Neural cell (in vitro differentiated cells): ENCODE data around the gene GFAP.

Source experiments
- EP300 ChIP-seq: fragments of 450-650 bp; conservative IDR thresholded peaks from 2 replicates; pipeline ENCODE4 v1.6.1; 2014; ENCODE audit warnings: antibody characterized with exemption, mild to moderate bottlenecking, moderate library complexity; ENCODE audit not compliant: poor library complexity, severe bottlenecking
- EZH2 ChIP-seq: fragments of 200-600, 300-800 bp; shearing (Covaris generic), sonication (generic); IDR thresholded peaks from 2 replicates; pipeline ENCODE4 v1.6.1; 2014; ENCODE audit warnings: antibody characterized with exemption, low read length, borderline replicate concordance, mild to moderate bottlenecking; ENCODE audit not compliant: insufficient read depth, poor library complexity, severe bottlenecking
- POLR2AphosphoS5 ChIP-seq: IDR thresholded peaks from 2 replicates; pipeline ENCODE4 v1.6.1; 2012
- RAD21 ChIP-seq: fragments of 450-650 bp; conservative IDR thresholded peaks from 2 replicates; pipeline ENCODE4 v1.6.1; 2014; ENCODE audit warnings: antibody characterized with exemption, mild to moderate bottlenecking, moderate library complexity
- TAF1 ChIP-seq: IDR thresholded peaks from 2 replicates; pipeline ENCODE4 v1.6.1; 2012; ENCODE audit warnings: low read depth
- TF ChIP-seq, protein P1 (sequence below): fragments of 450-650 bp; IDR thresholded peaks from 2 replicates; pipeline ENCODE4 v1.5.1; 2014; ENCODE audit warnings: antibody characterized with exemption, mild to moderate bottlenecking, moderate library complexity; ENCODE audit not compliant: poor library complexity, severe bottlenecking

DNA sequence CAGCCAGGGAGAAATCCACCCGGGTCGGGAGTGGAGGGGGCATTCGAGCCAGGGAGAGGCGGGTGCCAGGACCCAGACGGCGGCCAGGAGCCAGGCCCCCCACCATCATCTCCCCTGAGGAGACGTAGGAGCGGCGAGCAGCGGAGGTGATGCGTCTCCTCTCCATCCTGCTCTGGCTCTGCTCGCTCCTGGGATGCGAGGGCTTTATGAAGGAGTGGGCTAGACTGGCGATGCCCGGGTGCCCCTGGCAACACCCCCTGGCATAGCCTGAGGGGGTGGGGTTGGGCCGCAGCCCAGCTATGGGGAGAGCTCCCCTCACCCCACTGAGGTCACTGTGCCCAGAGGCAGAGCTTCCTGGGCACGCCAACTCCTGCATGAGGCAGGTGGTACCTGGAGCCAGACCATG, at the start of gene GFAP:
- TF ChIP-seq, protein P1, sequence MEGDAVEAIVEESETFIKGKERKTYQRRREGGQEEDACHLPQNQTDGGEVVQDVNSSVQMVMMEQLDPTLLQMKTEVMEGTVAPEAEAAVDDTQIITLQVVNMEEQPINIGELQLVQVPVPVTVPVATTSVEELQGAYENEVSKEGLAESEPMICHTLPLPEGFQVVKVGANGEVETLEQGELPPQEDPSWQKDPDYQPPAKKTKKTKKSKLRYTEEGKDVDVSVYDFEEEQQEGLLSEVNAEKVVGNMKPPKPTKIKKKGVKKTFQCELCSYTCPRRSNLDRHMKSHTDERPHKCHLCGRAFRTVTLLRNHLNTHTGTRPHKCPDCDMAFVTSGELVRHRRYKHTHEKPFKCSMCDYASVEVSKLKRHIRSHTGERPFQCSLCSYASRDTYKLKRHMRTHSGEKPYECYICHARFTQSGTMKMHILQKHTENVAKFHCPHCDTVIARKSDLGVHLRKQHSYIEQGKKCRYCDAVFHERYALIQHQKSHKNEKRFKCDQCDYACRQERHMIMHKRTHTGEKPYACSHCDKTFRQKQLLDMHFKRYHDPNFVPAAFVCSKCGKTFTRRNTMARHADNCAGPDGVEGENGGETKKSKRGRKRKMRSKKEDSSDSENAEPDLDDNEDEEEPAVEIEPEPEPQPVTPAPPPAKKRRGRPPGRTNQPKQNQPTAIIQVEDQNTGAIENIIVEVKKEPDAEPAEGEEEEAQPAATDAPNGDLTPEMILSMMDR: no peak
- TF ChIP-seq POLR2AphosphoS5 (no peak), EZH2 (no peak), RAD21 (no peak), EP300 (no peak), TAF1 (no peak)
